Kidney epithelial cell (primary cell): Measurements from ENCODE around the gene BECN2. TPM values are rescaled to one million over a fixed set of nuclear protein-coding genes. Genes with fewer than 3 reads are reported as not detected.
A peak's percentile ranks its signal among the peaks of the same experiment; 100 is the strongest.
"Not testable (repeated sequence)": the region's sequence is repeated elsewhere in the genome, so short reads cannot be mapped to it uniquely, and the experiment has no call there.

Source experiments
- DNase-seq: peaks from one replicate; pipeline ENCODE4 v3.0.0-alpha.2; 2010; ENCODE audit warnings: low read depth
- H3K27me3 ChIP-seq: 2 replicates; pipeline ENCODE4 v1.6.0; 2011; ENCODE audit warnings: low read length; ENCODE audit not compliant: control insufficient read depth, insufficient read depth
- H3K36me3 ChIP-seq: 2 replicates; pipeline ENCODE4 v1.5.1; 2011; ENCODE audit warnings: low read length; ENCODE audit not compliant: control insufficient read depth, insufficient read depth
- H3K4me3 ChIP-seq: 2 replicates; pipeline ENCODE4 v1.5.1; 2011; ENCODE audit warnings: low read depth, mild to moderate bottlenecking, control low read depth, low read length
- total RNA-seq: library from RNA; depleted of rRNA; stranded (reverse); fragments of >200 nt; gene quantifications from 2 replicates; pipeline ENCODE4 v1.2.3, GENCODE V29; 2015
- TF ChIP-seq, protein P1 (sequence below): IDR thresholded peaks from 2 replicates; pipeline ENCODE4 v1.5.1; 2011; ENCODE audit warnings: mild to moderate bottlenecking, moderate library complexity, low read length, control low read depth, inconsistent platforms; ENCODE audit not compliant: insufficient read depth, poor library complexity, severe bottlenecking

The BECN2 gene
- total RNA-seq, 1 donor from 2014 or later = not detected

DNA sequence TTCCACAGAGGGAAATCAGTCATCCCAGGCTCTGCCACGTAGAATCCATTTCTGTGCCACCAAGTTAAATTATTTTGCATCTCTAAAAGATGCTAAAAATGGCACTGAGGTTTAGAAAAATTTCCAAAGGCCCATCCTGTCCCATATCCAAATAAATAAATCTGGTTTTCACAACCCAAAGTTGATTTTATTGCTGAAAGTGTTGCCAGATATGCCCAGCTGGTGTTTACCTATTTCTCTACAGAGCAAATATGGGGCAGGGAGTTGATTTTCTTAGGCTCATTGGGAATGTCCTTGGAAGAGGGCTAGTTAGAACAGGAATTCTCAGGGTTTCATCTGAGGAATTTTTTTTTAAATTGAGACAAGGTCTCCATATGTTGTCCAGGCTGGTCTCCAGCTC, 22.4 kb downstream of the BECN2 start:
- TF ChIP-seq, protein P1, sequence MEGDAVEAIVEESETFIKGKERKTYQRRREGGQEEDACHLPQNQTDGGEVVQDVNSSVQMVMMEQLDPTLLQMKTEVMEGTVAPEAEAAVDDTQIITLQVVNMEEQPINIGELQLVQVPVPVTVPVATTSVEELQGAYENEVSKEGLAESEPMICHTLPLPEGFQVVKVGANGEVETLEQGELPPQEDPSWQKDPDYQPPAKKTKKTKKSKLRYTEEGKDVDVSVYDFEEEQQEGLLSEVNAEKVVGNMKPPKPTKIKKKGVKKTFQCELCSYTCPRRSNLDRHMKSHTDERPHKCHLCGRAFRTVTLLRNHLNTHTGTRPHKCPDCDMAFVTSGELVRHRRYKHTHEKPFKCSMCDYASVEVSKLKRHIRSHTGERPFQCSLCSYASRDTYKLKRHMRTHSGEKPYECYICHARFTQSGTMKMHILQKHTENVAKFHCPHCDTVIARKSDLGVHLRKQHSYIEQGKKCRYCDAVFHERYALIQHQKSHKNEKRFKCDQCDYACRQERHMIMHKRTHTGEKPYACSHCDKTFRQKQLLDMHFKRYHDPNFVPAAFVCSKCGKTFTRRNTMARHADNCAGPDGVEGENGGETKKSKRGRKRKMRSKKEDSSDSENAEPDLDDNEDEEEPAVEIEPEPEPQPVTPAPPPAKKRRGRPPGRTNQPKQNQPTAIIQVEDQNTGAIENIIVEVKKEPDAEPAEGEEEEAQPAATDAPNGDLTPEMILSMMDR = no peak
- no peaks in the 10 kb centered on the region for H3K27me3 ChIP-seq
- H3K4me3 ChIP-seq = no peak overlapping the region
- no peaks in the 10 kb centered on the region for H3K36me3 ChIP-seq
- no peak for DNase-seq

GRCh38 chr1:241985787-241986186, 28.2 kb downstream of the BECN2 start:
- H3K4me3 ChIP-seq = no peak overlapping the region
- TF ChIP-seq, protein P1 = peak; percentile 61
- H3K27me3 ChIP-seq = no peaks in the 10 kb centered on the region
- DNase-seq = no peak
- no peaks in the 10 kb centered on the region for H3K36me3 ChIP-seq

GRCh38 chr1:241988389-241988930, 30.9 kb downstream of the BECN2 start:
- H3K27me3 ChIP-seq, H3K36me3 ChIP-seq, DNase-seq, H3K4me3 ChIP-seq: not testable (repeated sequence)

GRCh38 chr1:241990040-241990439, 32.5 kb downstream of the BECN2 start:
- Histone ChIP-seq H3K36me3 (no peaks in the 10 kb centered on the region), H3K27me3 (no peaks in the 10 kb centered on the region), H3K4me3 (no peak overlapping the region)
- peak; percentile 79 for DNase-seq
- TF ChIP-seq, protein P1 = no peak

GRCh38 chr1:241992734-241993133, 35.2 kb downstream of the BECN2 start:
- Histone ChIP-seq H3K27me3 (no peaks in the 10 kb centered on the region), H3K4me3 (no peak overlapping the region), H3K36me3 (no peaks in the 10 kb centered on the region)
- no peak for DNase-seq
- TF ChIP-seq, protein P1 = no peak

GRCh38 chr1:241994171-241994570, 36.6 kb downstream of the BECN2 start:
- TF ChIP-seq, protein P1 = no peak
- no peaks in the 10 kb centered on the region for H3K36me3 ChIP-seq
- no peaks in the 10 kb centered on the region for H3K27me3 ChIP-seq
- no peak for DNase-seq
- no peak overlapping the region for H3K4me3 ChIP-seq
